ENCODE data around the gene RECK.

GRCh38 chr9:36169708-36170107 is 133.0 kb downstream of the RECK start:
- TF ChIP-seq EZH2phosphoT487 (IDR thresholded peaks at IDR 0.05; ENCODE audit: insufficient read depth, low read depth) (no peak), EZH2 (IDR thresholded peaks at IDR 0.05; ENCODE audit: insufficient read depth, poor library complexity, severe bottlenecking) (no peak)
